GM21360 (cell line): ENCODE results near the gene RAB3C.
"Not testable (repeated sequence)": the region's sequence is repeated elsewhere in the genome, so short reads cannot be mapped to it uniquely, and the experiment has no call there.

ENCODE experiments used
- ATAC-seq: cut with Tn5 transposase; IDR thresholded peaks from one replicate; pipeline ENCODE4 v1.9.1; 2021; ENCODE audit warnings: mild to moderate bottlenecking, moderate library complexity; ENCODE audit not compliant: unreplicated experiment

The RAB3C gene

DNA sequence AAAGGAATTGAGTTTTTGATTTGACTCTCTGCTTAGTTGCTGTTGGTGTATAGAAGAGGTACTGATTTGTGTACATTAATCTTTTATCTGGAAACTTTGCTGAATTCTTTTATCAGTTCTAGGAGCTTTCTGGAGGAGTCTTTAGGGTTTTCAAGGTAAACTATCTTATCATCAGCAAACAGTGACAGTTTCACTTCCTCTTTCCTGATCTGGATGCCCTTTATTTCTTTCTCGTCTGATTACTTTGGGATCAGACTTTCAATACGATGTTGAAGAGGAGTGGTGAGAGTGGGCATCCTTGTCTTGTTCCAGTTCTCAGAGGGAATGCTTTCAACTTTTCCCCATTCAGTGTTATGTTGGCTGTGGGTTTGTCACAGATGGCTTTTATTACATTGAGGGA, 17.7 kb downstream of the RAB3C start:
- ATAC-seq: not testable (repeated sequence)

DNA sequence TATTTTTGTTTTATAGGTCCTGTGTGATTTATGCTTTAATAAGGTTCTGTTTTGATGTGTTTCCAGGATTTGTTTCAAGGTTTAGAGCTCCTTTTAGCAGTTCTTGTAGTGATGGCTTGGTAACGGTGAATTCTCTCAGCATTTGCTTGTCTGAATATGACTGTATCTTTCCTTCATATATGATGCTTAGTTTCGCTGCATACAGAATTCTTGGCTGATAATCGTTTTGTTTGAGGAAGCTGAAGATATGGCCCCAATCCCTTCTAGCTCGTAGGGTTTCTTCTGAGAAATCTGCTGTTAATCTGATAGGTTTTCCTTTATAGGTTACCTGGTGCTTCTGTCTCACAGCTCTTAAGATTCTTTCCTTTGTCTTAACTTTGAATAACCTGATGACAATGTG, 20.0 kb downstream of the RAB3C start:
- not testable (repeated sequence) for ATAC-seq

DNA sequence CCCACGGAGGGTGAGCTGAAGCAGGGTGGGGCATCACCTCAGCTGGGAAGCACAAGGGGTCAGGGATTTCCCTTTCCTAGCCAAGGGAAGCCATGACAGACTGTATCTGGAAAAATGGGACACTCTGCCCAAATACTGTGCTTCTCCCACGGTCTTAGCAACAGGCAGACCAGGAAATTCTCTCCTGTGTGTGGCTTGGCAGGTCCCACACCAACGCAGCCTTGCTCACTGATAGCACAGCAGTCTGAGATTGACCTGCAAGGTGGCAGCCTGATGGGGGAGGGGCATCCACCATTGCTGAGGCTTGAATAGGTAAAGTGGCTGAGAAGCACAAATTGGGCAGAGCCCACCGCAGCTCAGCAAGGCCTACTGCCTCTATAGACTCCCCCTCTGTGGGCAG, 23.2 kb downstream of the RAB3C start:
- no peak for ATAC-seq

DNA sequence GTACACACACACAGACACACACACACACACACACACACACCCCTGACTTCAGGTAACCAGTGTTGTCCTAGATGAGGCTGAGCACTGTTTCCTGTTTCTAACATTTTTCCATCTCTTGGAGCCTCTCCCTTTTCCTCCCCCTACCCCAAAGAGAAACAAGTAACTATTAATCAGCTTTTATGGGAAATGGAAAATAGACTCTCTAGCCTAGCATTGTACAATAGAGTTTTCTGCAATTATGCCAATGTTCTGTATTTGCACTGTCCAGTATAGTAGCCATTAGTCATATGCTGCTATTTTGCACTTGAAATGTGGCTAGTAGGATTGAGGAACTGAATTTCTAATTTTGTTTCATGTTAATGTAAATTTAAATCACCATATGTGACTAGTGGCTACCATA, 33.1 kb downstream of the RAB3C start:
- no peak for ATAC-seq

DNA sequence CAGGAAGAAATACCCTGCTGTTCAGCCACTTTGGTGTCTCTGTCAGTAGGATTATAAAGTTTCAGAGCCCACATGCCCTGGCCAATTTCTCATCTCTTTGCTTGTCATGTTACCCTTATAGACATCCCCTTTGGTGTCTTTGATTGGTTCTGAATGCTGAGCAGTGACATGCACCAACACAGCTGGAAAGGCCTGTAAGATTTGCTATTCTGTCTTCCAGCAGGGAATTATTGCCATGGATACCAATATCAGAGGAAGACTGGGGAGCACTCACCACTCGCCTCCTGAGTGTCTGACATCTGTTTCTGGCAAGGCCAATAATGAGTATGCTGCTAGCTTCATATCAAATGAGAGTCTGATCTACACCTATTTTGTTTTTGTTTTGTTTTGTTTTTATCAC, 34.4 kb downstream of the RAB3C start:
- no peak for ATAC-seq

DNA sequence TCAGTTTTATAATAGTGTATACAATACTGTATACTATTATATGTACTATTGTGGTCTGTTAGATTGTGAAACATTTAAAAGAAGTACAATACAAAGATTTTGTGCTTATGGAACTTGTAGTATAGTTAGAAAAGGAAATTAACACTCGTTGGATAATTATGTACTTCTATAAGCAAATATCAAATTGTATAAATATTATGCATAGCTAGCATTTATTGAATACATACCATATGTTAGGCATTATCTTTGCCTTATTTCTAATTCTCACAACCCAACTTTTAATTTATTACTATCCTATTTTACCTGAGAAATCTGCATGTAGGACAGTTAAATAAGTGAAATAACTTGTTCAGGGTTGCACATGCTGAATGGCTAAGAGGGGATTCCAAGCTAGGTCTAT, 37.5 kb downstream of the RAB3C start:
- ATAC-seq: no peak

DNA sequence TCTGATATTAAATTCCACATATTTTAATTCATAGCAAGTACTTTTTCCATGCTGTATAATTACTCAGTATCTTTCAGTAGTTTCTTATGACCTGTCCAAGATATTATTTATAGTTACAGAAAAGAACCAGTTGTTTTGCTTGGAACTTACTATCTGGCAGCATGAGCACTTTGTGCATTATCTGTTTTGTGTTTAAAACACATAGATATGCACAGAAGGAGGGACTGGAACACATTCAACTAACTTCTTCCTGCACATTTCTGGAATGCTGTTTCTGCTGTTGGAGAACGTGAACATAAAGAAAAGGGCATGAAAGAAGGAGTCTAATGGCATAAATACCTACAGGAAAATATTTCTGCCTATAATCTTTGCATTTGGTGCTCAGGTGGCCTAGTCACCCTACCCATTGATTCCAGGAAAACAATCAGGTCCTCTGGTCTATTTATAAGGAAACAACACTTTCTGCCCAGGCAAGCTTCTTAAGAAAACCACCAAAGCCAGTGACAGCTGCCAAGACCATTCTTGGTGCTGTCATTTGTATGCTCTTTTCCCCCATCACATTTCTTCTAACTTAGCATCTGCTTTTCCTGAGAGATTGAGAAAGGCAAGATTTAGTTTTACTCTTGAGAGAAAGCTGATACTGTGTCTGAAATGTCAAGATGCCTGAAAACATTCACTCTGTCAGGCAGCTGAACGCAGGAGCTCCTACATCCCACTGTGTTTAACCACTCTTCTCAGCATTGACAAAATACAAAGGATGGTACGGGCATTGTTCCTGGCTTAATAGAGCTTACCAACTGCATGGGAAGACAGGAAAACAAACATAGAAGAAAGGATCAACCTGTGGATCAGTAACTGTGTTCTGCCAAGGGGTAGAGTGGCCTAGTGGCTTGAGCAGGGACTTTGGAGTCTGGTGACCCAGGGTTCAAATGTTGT, 40.3 kb downstream of the RAB3C start:
- no peak for ATAC-seq

DNA sequence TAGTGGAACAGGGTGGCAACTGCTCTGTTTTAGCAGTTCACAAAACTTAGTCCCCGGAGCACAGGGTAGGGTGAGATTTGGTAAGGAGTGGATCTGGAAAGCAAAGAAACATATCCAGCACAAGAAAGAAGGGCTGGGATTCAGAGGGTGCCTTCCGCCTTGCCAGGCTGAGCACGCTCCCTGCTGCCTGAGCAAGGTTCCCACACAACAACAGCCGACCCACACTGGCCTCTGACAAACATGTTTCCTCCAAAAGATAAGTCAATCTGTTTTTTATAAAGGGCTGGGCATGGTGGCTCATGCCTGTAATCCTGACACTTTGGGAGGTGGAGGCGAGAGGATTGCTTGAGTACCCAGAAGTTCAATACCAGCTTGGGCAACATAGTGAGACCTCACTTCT, 45.8 kb downstream of the RAB3C start:
- no peak for ATAC-seq

DNA sequence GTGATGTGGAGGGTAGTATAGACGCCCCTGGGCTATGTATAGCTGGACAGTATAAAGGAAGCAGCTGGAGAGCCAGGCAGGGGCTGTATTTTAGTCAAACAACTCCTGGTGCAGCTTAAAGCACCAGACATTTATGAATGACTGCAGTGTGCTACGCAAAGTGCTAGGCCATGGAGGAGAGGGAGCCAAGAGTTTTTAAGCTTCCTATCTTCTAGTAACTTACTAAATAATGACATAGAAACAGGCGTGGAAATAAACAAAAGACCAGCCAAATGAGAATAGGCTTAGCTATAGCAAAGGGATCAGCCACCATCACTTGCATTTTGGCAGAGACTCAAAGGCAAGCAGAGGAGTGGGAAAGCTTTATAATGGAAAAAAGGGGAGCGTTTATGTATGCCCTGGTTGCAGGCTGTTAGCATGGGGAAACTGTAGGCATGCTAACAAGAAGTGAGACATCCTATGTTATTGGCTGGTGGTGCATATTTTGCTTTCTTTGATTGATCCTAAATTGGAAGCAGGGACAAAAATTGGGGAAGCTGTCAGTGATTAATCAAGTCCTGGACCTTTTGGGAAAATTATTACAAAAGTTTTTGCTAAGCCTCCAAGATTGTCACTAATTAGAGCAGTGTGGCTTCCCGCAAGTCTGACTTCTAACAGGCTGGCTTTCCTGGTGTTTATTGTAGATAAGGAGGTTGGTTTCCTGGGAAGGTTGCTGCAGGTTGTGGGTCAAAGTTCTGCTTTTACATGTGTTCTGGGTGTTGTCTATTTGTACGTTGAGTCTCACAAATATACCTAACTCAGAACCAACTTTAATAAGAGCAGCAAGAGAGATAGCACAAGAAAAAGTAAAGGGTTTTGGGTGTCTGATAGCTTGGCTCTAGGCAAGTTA, 46.6 kb downstream of the RAB3C start:
- ATAC-seq: no peak

DNA sequence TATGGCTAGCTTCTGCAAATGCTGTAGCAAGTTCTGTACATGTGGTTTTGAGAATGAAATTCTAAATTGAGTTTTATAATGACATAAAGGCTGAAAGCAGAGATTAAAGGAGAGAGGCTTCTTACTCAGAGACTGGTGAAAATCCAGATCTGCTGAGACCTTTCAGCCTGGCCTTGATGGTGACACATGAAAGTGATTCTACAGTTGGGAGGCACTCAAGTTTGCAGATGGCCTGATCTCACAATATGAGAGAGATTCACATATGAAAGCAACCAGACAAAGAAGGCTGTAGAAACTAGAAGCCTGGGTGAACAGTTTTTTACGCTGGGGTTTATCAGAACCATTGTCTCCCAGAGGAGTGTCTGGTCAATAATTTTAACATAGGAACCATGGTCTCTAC, 49.0 kb downstream of the RAB3C start:
- ATAC-seq: no peak

DNA sequence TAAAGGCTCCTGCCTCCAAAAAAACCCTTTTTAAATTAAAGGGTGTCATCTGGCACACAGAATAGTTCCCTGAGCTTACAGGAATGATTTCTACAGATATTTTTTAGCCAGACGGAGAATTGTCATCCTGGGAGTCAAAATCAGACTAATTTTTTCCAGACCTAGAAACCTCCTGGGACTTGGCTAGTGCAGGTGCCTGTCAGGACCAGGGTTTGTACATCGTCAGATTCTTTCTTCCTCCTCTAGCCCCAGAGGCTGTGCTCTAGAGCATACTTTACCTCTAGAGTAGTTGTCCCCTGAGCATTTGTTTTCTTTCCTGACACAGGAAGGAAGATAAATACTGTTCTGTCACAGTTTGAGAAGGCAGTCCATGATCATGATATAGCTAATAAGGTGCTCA, 52.5 kb downstream of the RAB3C start:
- no peak for ATAC-seq

DNA sequence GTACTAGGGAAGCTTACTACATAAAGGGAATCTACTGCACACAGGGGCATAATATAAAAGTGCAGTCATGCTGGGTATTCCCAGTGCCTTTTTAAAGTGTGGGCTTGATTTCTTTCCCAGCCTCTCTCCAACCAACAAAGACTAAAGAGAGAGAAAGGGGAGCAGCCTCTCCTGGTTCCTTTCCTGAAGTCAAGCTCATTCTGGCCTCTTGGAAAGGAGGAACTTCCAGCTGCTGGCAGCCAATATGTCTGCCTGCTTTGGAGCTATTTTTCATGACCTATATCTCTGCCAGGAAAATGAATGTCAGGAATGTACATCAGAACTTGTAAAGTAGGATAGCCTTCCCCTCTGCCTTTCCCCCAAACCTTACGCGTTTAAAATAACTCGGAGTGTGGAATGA, 57.1 kb downstream of the RAB3C start:
- no peak for ATAC-seq

DNA sequence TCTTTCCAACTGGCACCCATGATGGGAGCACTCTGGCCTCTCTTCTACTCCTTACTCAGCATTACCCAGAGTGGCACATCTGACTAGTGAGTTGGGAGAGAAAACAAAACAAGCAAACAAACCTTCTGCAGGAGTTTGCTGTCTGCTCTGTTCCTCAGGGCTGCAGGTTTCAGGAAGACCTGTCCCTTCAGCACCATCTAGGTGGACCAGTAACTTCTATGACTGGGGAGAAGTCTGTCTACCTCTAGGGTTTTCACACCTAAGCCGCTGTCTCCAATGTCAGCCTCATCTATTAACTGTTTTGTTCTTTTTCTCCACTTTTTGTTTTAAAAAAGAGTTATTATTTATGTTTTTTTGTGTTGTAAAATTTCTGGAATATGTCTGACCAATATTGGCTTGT, 58.7 kb downstream of the RAB3C start:
- no peak for ATAC-seq

DNA sequence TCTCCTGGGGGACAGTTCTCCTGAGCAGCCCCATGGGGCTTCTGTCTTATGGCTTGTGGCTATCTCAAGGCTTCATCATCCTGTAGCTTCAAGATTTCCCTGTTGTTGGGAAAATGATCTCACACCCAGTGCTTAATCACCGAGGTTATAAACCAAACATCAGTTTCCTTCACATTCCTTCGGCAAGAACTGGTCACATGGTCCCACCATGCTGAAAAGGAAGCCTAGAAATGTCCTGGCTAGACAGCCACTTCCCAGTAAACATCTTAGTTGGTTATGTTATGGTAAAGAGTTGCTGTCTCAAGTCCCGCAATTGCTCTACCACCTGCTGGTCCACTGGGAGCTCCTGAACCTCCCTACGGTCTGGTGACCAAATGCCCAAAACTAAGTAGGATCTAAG, 66.0 kb downstream of the RAB3C start:
- no peak for ATAC-seq

DNA sequence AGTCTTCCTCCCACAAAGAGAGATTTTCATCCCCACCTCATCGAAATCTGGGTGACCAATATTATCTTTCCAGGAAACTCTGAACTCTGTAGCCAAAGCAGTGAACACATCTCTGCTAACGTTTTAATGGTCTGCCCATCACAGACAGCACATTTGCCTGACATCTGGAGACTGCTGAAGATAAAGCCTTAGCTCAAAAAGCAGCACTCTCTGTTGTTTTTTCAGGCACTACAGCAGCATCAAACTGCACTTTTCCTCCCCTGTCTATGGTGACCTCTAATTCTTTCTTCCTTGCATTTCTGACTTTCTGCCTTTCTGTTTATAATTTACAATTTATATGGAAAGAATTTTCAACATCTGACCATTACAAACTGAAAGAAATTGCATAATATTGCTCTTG, 66.8 kb downstream of the RAB3C start:
- ATAC-seq: no peak

DNA sequence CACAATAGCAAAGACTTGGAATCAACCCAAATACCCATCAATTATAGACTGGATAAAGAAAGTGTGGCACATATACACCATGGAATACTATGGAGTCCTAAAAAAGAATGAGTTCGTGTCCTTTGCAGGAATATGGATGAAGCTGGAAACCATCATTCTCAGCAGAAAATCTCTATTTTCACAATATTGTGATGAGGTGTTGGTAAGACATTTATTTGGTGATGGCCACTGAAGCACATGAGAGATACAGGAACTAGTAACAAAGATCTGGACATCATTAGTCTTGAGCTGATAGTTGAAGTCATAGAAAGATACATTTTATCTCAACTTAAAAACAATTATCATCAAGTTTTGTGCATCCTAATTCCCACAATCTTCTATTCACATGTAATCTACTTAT, 70.6 kb downstream of the RAB3C start:
- ATAC-seq: no peak

DNA sequence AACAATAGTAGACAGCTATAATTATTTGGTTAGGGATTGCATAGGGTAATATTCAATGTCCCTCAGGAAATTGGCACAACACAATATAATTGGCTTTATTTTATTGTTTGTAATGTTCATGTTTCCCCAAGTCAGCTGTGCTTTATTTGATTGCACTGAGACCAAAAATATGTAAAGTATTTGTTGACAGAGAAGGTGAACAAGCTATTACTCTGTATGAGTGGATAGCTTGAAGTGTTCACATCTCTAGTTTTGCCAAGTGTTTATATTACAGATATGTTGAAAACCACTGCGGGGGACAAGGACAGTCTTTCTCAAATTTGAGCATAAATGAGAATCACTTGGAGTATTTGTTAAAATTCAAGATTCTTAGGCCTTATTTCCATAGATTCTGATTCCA, 83.3 kb downstream of the RAB3C start:
- ATAC-seq: no peak

DNA sequence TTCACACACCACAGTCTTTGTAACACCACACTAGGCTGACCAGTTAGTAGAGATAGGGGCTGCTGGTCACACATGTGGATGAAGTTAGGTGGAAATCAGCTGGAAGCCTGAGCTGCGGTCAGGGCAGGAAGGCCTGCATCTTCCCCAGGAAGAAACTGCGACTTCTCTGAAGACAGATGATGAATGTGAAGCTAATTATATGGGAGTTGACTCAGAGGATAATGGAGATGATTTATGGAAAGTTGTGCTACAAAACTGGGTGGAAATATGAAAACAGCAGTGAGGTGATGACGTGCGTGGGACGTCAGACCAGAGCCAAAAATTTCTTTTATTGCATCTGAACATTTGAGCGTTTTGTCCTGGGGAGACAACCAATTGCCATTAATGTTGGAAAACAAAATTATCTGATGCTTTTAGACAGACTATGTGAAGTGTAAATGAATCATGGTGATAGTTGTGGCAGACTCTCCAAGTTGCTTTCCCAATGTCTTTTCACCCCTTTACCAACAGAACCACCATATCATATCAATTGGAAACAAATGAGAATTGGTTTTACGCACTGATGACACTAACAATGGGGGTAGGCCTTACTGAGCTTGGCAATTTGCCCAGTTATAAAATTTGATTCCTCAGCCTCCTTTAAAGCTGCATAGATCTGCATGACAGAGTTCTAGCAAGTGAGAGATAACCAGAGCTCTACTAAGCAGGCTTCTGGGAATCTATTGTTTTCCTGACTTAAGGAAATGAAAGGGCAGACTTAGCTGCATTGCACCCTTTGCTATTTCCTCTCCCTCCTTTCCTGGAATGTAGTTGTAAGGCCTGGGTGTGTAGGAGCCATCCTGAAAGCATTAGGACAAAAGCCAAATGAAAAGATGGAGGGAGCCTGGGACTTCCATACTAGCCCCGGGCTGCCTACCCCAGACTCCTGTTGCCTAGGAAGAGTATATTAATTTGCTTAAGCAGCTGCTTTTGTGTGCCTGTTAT, 84.0 kb downstream of the RAB3C start:
- ATAC-seq: no peak

DNA sequence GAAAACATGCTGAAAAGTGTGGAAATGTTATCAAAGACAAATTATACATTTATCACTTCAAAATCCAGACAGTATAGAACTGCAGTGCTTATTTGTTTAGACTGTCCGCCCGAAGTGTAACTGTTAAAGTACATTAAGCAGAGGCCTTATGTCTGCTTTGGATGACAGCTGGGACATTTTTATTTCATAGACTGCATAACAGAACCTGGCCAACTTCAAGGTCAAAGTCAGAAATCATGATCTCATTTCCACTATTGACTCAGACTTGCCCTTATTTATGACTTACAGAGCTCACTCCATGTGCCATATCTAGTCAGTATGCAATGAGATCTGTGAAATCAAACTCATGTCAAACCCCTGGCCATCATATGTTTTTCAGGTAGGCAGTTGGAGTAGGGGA, 87.7 kb downstream of the RAB3C start:
- no peak for ATAC-seq

DNA sequence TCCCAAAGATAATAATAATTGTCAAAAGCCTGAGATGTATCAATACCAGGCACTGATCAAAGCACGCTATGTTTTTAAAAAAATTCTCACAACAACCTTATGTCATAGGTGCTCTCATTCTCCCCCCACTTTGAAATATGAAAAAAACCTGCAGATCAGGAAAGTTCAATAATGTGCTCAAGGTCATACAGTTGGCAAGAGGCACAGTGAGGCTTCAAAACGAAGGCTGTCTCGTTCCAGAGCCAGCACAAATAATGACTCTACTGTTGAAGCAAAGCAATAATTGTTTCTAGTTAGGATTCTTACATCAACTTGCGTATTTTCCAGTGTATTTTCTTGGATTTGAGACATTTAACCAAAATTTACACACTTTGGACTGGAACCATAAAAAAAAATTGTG, 88.3 kb downstream of the RAB3C start:
- ATAC-seq: no peak

DNA sequence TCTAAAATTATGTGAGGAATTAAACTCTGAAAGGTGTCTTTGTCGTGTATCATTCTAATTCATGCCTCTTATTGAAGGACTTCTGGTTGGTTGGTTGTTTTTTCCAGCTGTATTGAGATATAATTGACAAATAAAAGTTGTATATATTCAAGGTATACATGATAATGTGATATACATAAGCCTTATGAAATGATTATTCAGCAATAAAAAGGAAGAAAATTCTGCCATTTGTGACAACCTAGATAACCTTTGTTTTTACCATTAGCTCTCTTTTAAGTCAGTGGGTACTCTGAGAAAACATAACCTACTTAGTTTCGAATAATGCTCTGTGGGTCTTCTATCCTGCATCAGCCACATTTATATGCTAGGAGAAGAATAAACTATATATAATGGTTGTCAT, 89.6 kb downstream of the RAB3C start:
- no peak for ATAC-seq
